Right lobe of liver (tissue), 6 donors: ENCODE measurements around the gene TSPOAP1. TPM values are rescaled to one million over a fixed set of nuclear protein-coding genes. Genes with fewer than 3 reads are reported as not detected.

Experiments
- ATAC-seq, 4 donors: fragments of 200-7000 bp; cut with Tn5 transposase; one replicate each; pipeline ENCODE4 v1.9.1; 2020; ENCODE audit warnings: mild to moderate bottlenecking in 4 of 4, moderate library complexity in 4 of 4
- DNase-seq, 3 donors: peaks; one replicate each; pipeline ENCODE4 v3.0.0-alpha.2; 2020
- H3K27ac ChIP-seq, 3 donors: fragments of 200-600 bp; one replicate each; pipeline ENCODE4 v1.8.0; 2022
- H3K27me3 ChIP-seq, 2 donors: fragments of 200-600 bp; one replicate each; pipeline ENCODE4 v1.8.0; 2022
- H3K36me3 ChIP-seq, 4 donors: fragments of 200-600 bp; sonication (generic) in 1 of 4; one replicate each; pipeline versions ENCODE4 v1.5.1 to v1.8.0; 2017 to 2022; ENCODE audit warnings: control low read depth in 1 of 4
- H3K4me1 ChIP-seq, 4 donors: fragments of 200-600 bp; sonication (generic) in 1 of 4; one replicate each; pipeline versions ENCODE4 v1.5.1 to v1.8.0; 2017 to 2022; ENCODE audit warnings: control low read depth in 1 of 4
- H3K4me3 ChIP-seq, 3 donors: fragments of 200-600 bp; one replicate each; pipeline ENCODE4 v1.8.0; 2022
- H3K9me3 ChIP-seq, 4 donors: fragments of 200-600 bp; sonication (generic) in 1 of 4; one replicate each; pipeline versions ENCODE4 v1.5.1 to v1.8.0; 2017 to 2022; ENCODE audit warnings: control low read depth in 1 of 4
- POLR2A ChIP-seq: fragments of 450-650 bp; IDR thresholded peaks from one replicate; pipeline ENCODE4 v1.6.1; 2017; ENCODE audit warnings: antibody characterized with exemption, mild to moderate bottlenecking
- WGBS: methylation state at CpG from one replicate; pipeline ENCODE4 v1.1.6; 2018; ENCODE audit warnings: low coverage, low lambda C conversion rate; ENCODE audit not compliant: insufficient coverage; ENCODE audit errors: missing lambda C conversion rate; 5-methylcytosine and 5-hydroxymethylcytosine counted together
- intact Hi-C, 2 donors: fragments of 100-400 bp; cut with DNase I; formaldehyde crosslinking; loops; one replicate each; pipeline versions ENCODE4 v1.11.2 to v1.14.1; 2022
- total RNA-seq, 6 experiments: library from RNA; depleted of rRNA in 2 of 6; stranded (reverse); fragments of >200 nt in 2 of 6; fragmentation: NEBNext Ultra II Directional in 3 of 6; extraction: Animal tissue kit (Norgen Biotek cat#: 25700) in 3 of 6; gene quantifications; one replicate each; pipeline versions ENCODE4 v1.1.0 to v1.2.4, GENCODE V29; 2016 to 2023
- TF ChIP-seq, protein P1 (sequence below), 4 donors: fragments of 200-600 bp in 3 of 4; fragments of 450-650 bp in 1 of 4; IDR thresholded peaks; one replicate each; pipeline versions ENCODE4 v1.5.1 to v1.8.0; 2016 to 2022; ENCODE audit warnings: antibody characterized with exemption in 4 of 4, mild to moderate bottlenecking in 2 of 4
- donor health status: DM: no; HTN: yes; CAD: no.
- donor health status: DM: no; HTN: no; CAD: no.
- donor health status: DM: no; HTN: no; CAD: no.
- donor health status: DM: no; HTN: yes; CAD: no.
- donor health status: DM: no; HTN: yes; CAD: no.

The TSPOAP1 gene
- total RNA-seq, 6 experiments from 2014 or later = 0.87 to 8.3 (median 3.8) TPM

- TF ChIP-seq, protein P1, sequence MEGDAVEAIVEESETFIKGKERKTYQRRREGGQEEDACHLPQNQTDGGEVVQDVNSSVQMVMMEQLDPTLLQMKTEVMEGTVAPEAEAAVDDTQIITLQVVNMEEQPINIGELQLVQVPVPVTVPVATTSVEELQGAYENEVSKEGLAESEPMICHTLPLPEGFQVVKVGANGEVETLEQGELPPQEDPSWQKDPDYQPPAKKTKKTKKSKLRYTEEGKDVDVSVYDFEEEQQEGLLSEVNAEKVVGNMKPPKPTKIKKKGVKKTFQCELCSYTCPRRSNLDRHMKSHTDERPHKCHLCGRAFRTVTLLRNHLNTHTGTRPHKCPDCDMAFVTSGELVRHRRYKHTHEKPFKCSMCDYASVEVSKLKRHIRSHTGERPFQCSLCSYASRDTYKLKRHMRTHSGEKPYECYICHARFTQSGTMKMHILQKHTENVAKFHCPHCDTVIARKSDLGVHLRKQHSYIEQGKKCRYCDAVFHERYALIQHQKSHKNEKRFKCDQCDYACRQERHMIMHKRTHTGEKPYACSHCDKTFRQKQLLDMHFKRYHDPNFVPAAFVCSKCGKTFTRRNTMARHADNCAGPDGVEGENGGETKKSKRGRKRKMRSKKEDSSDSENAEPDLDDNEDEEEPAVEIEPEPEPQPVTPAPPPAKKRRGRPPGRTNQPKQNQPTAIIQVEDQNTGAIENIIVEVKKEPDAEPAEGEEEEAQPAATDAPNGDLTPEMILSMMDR (IDR thresholded peaks at IDR 0.05) = no peak
- no peak for TF ChIP-seq POLR2A
These were observed 13.3 kb downstream of the TSPOAP1 start for GRCh38 chr17:58315281-58315711.

DNA sequence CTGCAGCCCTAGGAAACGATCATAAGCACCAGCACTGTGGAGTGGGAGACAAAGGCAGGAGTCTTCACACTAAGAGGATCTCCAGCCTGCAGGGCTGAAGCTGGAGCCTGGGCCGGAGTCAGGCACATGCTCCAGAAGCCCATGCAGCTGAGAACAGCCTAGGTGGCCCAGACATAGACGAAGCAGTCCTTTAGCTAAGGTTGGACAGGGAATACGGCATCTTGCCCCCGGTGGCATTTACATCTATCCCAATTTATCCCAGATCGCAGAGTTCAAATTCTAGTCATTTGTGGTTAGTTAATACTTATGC, 13.9 kb downstream of the TSPOAP1 start:
- Histone ChIP-seq H3K27me3 (no peaks in the 10 kb centered on the region), H3K9me3 (no peaks in the 10 kb centered on the region), H3K4me1 (no peaks in the 10 kb centered on the region), H3K27ac (no peak overlapping the region), H3K4me3 (no peak overlapping the region), H3K36me3 (no peaks in the 10 kb centered on the region)
- intact Hi-C loops = loop anchor here (5.0 kb wide), 2 partner anchors 118 to 133 kb away; no protein-coding TSS in a partner anchor
- ATAC-seq = no peak
- no peak for DNase-seq
- 83% methylated on average over 4 of the region's 6 CpGs for WGBS
- TF ChIP-seq, protein P1 (IDR thresholded peaks at IDR 0.05) = no peak
- TF ChIP-seq POLR2A = no peak

More at GRCh38 chr17:58315281-58315711, 13.3 kb downstream of the TSPOAP1 start:
- no peaks in the 10 kb centered on the region for H3K36me3 ChIP-seq
- H3K4me3 ChIP-seq = no peak overlapping the region
- intact Hi-C loops = loop anchor here (5.0 kb wide), 2 partner anchors 117 to 132 kb away; no protein-coding TSS in a partner anchor
- no peaks in the 10 kb centered on the region for H3K27me3 ChIP-seq
- ATAC-seq (no peak), DNase-seq (peak in 2 of 3 donors; percentile 22 to 36)
- H3K27ac ChIP-seq = no peak overlapping the region
- no peaks in the 10 kb centered on the region for H3K9me3 ChIP-seq
- no peaks in the 10 kb centered on the region for H3K4me1 ChIP-seq
- WGBS = 87% methylated on average over 3 of the region's 6 CpGs

GRCh38 chr17:58313815-58314705, 14.5 kb downstream of the TSPOAP1 start:
- no peak overlapping the region for H3K4me3 ChIP-seq
- intact Hi-C loops = no loop called here
- 80% methylated on average over 7 of the region's 7 CpGs for WGBS

DNA sequence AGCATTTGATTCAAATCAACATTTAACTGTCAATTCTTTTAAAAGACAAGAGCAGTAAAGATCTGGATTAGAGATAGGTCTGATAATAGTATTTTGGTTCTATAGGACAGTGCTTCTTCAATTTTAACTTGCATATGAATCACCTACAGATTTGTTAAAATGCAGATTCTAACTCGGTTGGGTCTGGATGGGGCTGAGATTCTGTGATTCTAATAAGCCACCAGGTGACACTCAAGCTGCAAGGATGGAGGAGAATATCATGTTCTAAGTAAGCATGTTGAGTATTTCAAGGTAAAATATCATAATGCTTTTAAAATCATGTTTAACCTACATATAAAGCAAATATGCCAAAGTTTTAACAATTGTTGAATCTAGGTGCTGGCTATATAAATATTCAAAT, 15.8 kb downstream of the TSPOAP1 start:
- Histone ChIP-seq H3K4me3 (no peak overlapping the region), H3K9me3 (no peaks in the 10 kb centered on the region), H3K27me3 (no peaks in the 10 kb centered on the region), H3K27ac (no peak overlapping the region), H3K36me3 (no peaks in the 10 kb centered on the region), H3K4me1 (no peaks in the 10 kb centered on the region)
- TF ChIP-seq, protein P1 (IDR thresholded peaks at IDR 0.05) = no peak
- TF ChIP-seq POLR2A = no peak
- WGBS = 50% methylated on average over 1 of the region's 1 CpG
- ATAC-seq = no peak
- DNase-seq = no peak
- intact Hi-C loops = no loop called here

More at GRCh38 chr17:58313815-58314705, 14.5 kb downstream of the TSPOAP1 start:
- no peak for ATAC-seq
- no peaks in the 10 kb centered on the region for H3K4me1 ChIP-seq
- DNase-seq = no peak
- H3K27me3 ChIP-seq = no peaks in the 10 kb centered on the region
- no peak overlapping the region for H3K27ac ChIP-seq
- no peaks in the 10 kb centered on the region for H3K36me3 ChIP-seq
- TF ChIP-seq, protein P1 (IDR thresholded peaks at IDR 0.05) = no peak
- TF ChIP-seq POLR2A = no peak
- H3K9me3 ChIP-seq = no peaks in the 10 kb centered on the region
